HG03039 (cell line): ENCODE measurements around the gene SLC47A2.
"Not testable (repeated sequence)": the region's sequence is repeated elsewhere in the genome, so short reads cannot be mapped to it uniquely, and the experiment has no call there.

Experiments
- ATAC-seq: cut with Tn5 transposase; IDR thresholded peaks from one replicate; pipeline ENCODE4 v1.9.1; 2021; ENCODE audit warnings: mild to moderate bottlenecking, moderate library complexity; ENCODE audit not compliant: unreplicated experiment

SLC47A2 gene

GRCh38 chr17:19709841-19710240, 6.5 kb downstream of the SLC47A2 start:
- no peak for ATAC-seq

- no peak for ATAC-seq
Observed at GRCh38 chr17:19708431-19709175, 7.8 kb downstream of the SLC47A2 start.

GRCh38 chr17:19707728-19708221, 8.6 kb downstream of the SLC47A2 start:
- ATAC-seq, result no peak

GRCh38 chr17:19706791-19707727, 9.3 kb downstream of the SLC47A2 start:
- no peak for ATAC-seq

GRCh38 chr17:19705771-19706770, 10.3 kb downstream of the SLC47A2 start:
- no peak for ATAC-seq

GRCh38 chr17:19705201-19705600, 11.2 kb downstream of the SLC47A2 start:
- ATAC-seq, result no peak

- ATAC-seq, result no peak
Observed at GRCh38 chr17:19703828-19704613, 12.4 kb downstream of the SLC47A2 start.

- no peak for ATAC-seq
Observed at GRCh38 chr17:19703106-19703827, 13.1 kb downstream of the SLC47A2 start.

- ATAC-seq, result no peak
Observed at GRCh38 chr17:19702217-19702641, 14.2 kb downstream of the SLC47A2 start.

- ATAC-seq, result no peak
Observed at GRCh38 chr17:19686400-19687090, 29.8 kb downstream of the SLC47A2 start.

- ATAC-seq, result not testable (repeated sequence)
Observed at GRCh38 chr17:19684909-19685580, 31.3 kb downstream of the SLC47A2 start.

GRCh38 chr17:19683117-19683516, 33.3 kb downstream of the SLC47A2 start:
- ATAC-seq, result no peak

- no peak for ATAC-seq
Observed at GRCh38 chr17:19678581-19679453, 37.6 kb downstream of the SLC47A2 start.

GRCh38 chr17:19677736-19678379, 38.5 kb downstream of the SLC47A2 start:
- no peak for ATAC-seq

GRCh38 chr17:19676896-19677295, 39.5 kb downstream of the SLC47A2 start:
- ATAC-seq, result no peak

- no peak for ATAC-seq
Observed at GRCh38 chr17:19673623-19674022, 42.8 kb downstream of the SLC47A2 start.
